Measurements from ENCODE around the gene CUL2. TPM values are rescaled to one million over a fixed set of nuclear protein-coding genes. Genes with fewer than 3 reads are reported as not detected.
"Not testable (repeated sequence)": the region's sequence is repeated elsewhere in the genome, so short reads cannot be mapped to it uniquely, and the experiment has no call there.

The CUL2 gene
- total and polyA plus RNA-seq, 2 of the 4 experiments (the other 2 are of a cell fraction): 18.9 to 36.6 TPM

DNA sequence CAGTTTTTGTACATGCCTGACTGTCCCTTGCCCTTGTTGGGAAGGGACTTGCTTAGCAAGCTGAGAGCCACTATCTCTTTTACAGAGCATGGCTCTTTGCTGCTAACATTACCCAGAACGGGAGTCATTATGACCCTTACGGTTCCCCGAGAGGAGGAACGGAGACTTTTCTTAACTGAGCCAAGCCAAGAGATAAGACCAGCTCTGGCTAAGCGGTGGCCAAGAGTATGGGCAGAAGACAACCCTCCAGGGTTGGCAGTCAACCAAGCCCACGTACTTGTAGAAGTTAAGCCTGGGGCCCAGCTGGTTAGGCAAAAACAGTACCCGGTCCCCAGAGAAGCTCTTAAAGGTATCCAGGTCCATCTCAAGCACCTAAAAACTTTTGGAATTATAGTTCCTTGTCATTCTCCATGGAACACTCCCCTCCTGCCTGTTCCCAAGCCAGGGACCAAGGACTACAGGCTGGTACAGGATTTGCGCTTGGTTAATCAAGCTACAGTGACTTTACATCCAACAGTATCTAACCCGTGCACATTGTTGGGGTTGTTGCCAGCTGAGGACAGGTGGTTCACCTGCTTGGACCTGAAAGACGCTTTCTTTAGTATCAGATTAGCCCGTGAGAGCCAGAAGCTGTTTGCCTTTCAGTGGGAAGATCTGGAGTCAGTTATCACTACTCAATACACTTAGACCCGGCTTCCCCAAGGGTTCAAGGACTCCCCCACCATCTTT lies 118.4 kb downstream of the CUL2 start:
- H2AFZ ChIP-seq (replicated peaks; ENCODE audit: low read length, poor library complexity); H3K4me1 ChIP-seq (ENCODE audit: control insufficient read depth, insufficient read depth, low read length); H3K27ac ChIP-seq (ENCODE audit: insufficient read depth, low read length); H2BK120ac ChIP-seq (ENCODE audit: low read depth, low read length); H3K23ac ChIP-seq (ENCODE audit: low read depth, low read length); H4K20me1 ChIP-seq (ENCODE audit: insufficient read depth, low read length); intact Hi-C loops (cut with micrococcal nuclease); H3K56ac ChIP-seq (ENCODE audit: extremely low read depth, insufficient read depth, low read length); H4K8ac ChIP-seq (ENCODE audit: low read depth in 2 of 2, low read length in 2 of 2); H3K9me1 ChIP-seq (ENCODE audit: insufficient read depth, low read length); H4K5ac ChIP-seq (ENCODE audit: low read depth, low read length); H2BK5ac ChIP-seq (ENCODE audit: low read depth, low read length, poor library complexity, severe bottlenecking); H2BK15ac ChIP-seq (ENCODE audit: low read depth, low read length); DNase-seq; H3K4me2 ChIP-seq (ENCODE audit: low read depth, low read length); H3K14ac ChIP-seq (replicated peaks; ENCODE audit: low read depth, low read length); H3K4me3 ChIP-seq (ENCODE audit: insufficient read depth, low read depth, low read length); H3K9ac ChIP-seq (ENCODE audit: low read depth, low read length); BruUV-seq (replicated peaks); ATAC-seq (ENCODE audit: low read depth); H2AK9ac ChIP-seq (replicated peaks; ENCODE audit: low read depth, low read length, poor library complexity); H3K79me1 ChIP-seq (ENCODE audit: low read depth in 1 of 2, low read length in 2 of 2); H3K9me3 ChIP-seq (ENCODE audit: control insufficient read depth, insufficient read depth, low read length); H2AK5ac ChIP-seq (ENCODE audit: low read depth, low read length); H3K4ac ChIP-seq (ENCODE audit: low read depth, low read length); H3K18ac ChIP-seq (ENCODE audit: low read depth, low read length); in situ Hi-C loops (cut with MboI; ENCODE audit: low sequenced_read_pairs); POLR2A ChIA-PET (ENCODE audit: unreplicated experiment); dilution Hi-C loops (cut with HindIII; ENCODE audit: low sequenced_read_pairs, unreplicated experiment); H4K91ac ChIP-seq (ENCODE audit: insufficient read depth, low read depth, low read length); H2BK20ac ChIP-seq (ENCODE audit: low read depth, low read length); H3K36me3 ChIP-seq (ENCODE audit: control insufficient read depth, insufficient read depth, low read length): not testable (repeated sequence)
- WGBS, 2 experiments (ENCODE audit: extremely low coverage in 2 of 2, insufficient read length in 1 of 2): 80% methylated on average over 2 of the region's 12 CpGs; no CpG with 5 or more reads in 1 of the 2 experiments
- CTCF ChIA-PET: interaction anchor here (0.7 kb wide), 1 partner anchor 35 kb away, joined by 7 read pairs; no protein-coding TSS in a partner anchor
- peaks cover 15% of the 10 kb centered on the region for H3K27me3 ChIP-seq (ENCODE audit: control insufficient read depth, insufficient read depth, low read length)

Data from IMR-90 (cell line).